Renal cortex interstitium (tissue), 11 donors: ENCODE results near the gene NF1. TPM values are rescaled to one million over a fixed set of nuclear protein-coding genes. Genes with fewer than 3 reads are reported as not detected.

ENCODE experiments used
- DNase-seq, 11 donors: peaks; one replicate each; pipeline ENCODE4 v3.0.0-alpha.2; 2013; ENCODE audit warnings: low read depth in 9 of 11, low spot score in 4 of 11; ENCODE audit errors: extremely low read depth in 1 of 11
- polyA plus RNA-seq, 3 donors: library from polyadenylated mRNA; unstranded; fragments of 120-200 nt; gene quantifications; one replicate each; pipeline ENCODE4 v1.2.1, GENCODE V29; 2013; ENCODE audit not compliant: insufficient read length in 3 of 3

The NF1 gene
- polyA plus RNA-seq, 3 donors, result 41.4 to 49.1 (median 44.4) TPM

GRCh38 chr17:31113368-31113767, 18.6 kb downstream of the NF1 start:
- DNase-seq, result peak in 2 of 11 donors; percentile 14 to 20

GRCh38 chr17:31113939-31114338, 19.2 kb downstream of the NF1 start:
- DNase-seq, result no peak

GRCh38 chr17:31114956-31115555, 20.3 kb downstream of the NF1 start:
- no peak for DNase-seq

GRCh38 chr17:31116167-31116566, 21.4 kb downstream of the NF1 start:
- no peak for DNase-seq

GRCh38 chr17:31122746-31123145, 28.0 kb downstream of the NF1 start:
- DNase-seq, result no peak

GRCh38 chr17:31126318-31126717, 31.5 kb downstream of the NF1 start:
- no peak for DNase-seq

GRCh38 chr17:31128241-31128640, 33.5 kb downstream of the NF1 start:
- no peak for DNase-seq

GRCh38 chr17:31130286-31131224, 35.8 kb downstream of the NF1 start:
- DNase-seq, result no peak

GRCh38 chr17:31131299-31131698, 36.5 kb downstream of the NF1 start:
- no peak for DNase-seq

- no peak for DNase-seq
These were observed 38.2 kb downstream of the NF1 start for GRCh38 chr17:31132977-31133376.

GRCh38 chr17:31134576-31134975, 39.8 kb downstream of the NF1 start:
- DNase-seq, result no peak

- no peak for DNase-seq
These were observed 41.5 kb downstream of the NF1 start for GRCh38 chr17:31136319-31136718.

GRCh38 chr17:31140111-31140510, 45.3 kb downstream of the NF1 start:
- DNase-seq, result no peak

GRCh38 chr17:31144428-31144827, 49.7 kb downstream of the NF1 start:
- DNase-seq, result no peak

- no peak for DNase-seq
These were observed 50.1 kb downstream of the NF1 start for GRCh38 chr17:31144836-31145235.

- DNase-seq, result no peak
These were observed 52.9 kb downstream of the NF1 start for GRCh38 chr17:31147507-31148202.

GRCh38 chr17:31148205-31148604, 53.4 kb downstream of the NF1 start:
- DNase-seq, result no peak

GRCh38 chr17:31152271-31152670, 57.5 kb downstream of the NF1 start:
- no peak for DNase-seq

- DNase-seq, result no peak
These were observed 60.5 kb downstream of the NF1 start for GRCh38 chr17:31155208-31155810.

GRCh38 chr17:31156326-31156725, 61.5 kb downstream of the NF1 start:
- DNase-seq, result no peak
